Right hindlimb (tissue), 1 donor: ENCODE measurements around the gene UBE2H.

Experiments
- DNase-seq: peaks from one replicate; pipeline ENCODE4 v3.0.0-alpha.2; 2018

Gene UBE2H

DNA sequence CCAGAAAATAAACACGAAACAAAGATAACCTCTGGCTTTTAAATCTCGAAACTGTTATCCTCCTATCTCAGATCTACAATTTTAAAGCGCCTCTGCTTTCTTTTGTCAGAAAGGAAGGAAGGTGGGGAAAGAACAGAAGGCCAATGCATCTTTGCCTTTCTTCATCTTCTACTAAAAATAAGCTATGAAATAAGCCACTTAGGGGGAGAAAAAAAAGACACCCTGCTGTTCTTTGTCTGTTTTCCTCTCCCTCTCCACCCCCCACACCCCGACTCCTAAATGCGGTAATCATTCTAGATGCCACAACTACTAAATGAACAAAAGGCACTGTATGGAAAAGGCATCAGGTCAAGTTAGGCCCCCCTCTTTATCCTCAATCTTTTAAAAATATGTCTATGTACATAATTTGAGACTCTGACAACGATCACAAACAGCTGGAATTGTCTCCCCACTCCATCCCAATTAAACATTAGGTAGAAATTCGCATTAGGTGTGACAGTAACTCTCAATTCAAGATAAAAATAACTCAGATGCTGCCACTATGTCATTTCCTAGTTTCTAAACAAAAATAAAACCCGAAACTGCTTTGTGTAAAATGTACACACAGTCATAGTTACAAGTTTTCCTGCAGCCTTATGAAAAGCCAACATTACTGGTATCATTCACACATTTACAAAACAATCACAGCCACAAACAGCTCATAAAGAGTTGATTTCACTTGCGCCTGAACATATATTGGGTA lies 2.4 kb downstream of the UBE2H start:
- DNase-seq, result no peak

DNA sequence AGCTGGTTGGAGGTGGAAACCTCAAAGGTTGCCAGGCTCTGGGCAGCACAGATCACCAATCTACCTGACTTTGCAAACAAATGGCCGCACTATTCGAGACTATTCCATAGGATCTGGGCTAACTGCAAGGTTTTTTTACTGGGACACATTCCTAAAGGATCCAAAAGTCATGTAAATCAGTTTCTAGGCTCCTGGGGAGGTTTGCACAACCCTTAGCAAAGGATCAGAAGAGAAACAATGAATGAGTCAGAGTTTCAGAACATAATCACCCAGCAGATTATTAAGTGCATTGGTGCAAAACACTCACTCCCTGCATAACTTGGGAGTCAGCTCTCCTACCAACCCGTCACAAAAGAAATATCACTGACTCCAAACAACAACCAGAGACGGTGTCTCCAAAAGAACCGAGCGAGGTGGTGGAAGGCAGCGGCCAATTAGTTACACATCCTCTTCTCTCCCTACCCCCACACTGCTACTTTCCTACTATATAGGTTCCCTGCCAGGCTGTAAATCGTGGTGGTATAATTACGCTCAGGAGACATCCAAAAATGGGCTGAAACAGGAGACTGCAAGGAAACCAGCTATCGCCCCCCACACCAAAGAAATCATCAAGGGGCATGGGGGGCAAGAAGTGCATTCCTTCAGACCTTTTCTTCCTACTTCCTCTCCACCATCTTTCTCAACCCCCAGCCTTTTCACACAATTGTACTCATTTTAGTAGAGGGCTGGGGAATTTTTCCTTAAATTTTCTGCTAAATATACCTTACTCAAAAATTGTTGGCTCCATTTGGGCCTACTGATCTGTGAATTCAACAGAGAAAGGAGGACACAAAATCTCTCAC lies 3.2 kb downstream of the UBE2H start:
- DNase-seq, result no peak

DNA sequence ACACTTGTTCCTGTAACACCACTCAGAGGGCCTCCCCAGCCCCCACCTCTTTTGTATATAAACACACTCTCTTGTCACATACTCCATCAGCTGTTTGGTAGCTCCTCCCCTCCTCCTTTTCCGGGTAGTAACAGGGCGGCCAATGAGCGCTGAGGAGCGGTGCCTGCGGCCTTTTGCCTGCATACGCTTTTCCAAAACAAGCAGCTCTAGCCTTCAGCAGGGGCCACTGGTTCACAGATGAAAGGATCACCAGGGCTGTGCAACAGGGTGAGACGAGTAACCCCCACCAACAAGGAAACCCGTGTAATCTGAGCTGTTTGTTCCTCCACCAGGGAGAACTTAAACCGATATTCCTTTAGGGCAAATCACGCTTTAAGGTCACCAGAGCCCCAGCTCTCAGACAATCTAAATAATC lies 3.9 kb downstream of the UBE2H start:
- peak; percentile 94 for DNase-seq

DNA sequence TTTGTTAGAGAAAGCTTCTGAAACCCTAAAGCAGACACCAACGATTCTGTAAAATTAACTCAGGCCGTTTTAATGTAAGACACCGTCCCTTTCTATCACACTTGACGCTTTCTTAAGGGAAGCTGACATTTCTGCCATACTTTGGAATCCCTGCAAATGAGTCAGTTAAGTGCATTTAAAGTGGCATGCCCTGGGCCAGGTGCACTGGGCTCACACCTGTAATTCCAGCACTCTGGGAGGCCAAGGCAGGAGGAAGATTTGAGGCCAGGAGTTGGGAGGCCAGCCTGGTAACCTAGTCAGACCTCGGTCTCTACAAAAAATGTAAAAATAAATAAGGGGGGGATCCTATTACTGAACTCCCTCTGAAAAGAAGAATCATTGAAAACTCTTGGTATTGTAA lies 4.4 kb downstream of the UBE2H start:
- no peak for DNase-seq

DNA sequence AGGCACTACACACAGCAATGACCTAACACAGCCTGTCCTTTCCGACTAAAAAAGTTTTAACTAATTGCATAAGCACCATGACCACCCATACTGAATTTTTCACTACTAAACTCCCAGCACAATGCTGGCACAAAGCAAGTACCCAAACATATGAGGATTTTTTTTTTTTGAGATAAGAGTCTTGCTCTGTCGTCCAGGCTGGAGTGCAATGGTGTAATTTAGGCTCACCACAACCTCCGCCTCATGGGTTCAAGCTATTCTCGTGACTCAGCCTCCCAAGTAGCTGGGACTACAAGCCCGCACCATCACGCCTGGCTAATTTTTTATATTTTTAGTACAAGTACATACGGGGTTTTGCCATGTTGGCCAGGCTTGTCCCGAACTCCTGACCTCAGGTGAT lies 5.1 kb downstream of the UBE2H start:
- DNase-seq, result no peak

DNA sequence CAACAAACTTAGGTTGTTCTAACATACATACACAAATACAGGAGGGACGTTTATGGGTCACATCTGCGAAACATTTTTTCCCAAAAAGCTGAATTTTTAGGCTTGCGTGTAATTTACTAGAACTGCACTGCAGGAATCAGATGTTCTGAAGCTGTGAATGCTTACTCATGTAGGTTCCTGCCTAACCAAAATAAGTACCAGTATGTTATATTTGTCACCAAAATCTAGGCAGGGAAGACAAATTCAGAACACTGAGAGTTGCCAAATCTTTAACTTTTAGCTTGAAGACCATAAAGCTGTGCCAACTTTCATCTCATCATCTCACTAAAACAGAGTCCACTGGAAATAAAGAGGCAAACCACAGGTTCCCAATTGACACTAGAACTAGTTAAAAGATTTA lies 5.7 kb downstream of the UBE2H start:
- DNase-seq, result no peak

DNA sequence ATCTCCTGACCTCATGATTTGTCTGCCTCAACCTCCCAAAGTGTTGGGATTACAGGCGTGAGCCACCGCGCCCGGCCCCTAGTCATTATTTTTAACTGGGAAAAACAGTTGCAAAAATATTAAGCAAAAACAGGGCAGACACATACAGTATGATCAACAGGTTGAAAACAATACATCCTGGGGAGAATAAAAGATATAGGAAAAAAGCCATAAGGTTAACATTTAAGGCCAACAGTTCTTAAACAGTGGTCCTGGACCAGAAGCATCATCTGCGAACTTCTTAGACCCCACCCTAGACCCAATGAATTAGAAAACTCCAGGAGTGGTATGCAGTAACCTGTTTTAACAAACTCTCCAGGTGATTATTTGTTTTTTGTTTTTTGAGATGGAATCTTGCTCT lies 6.5 kb downstream of the UBE2H start:
- no peak for DNase-seq

DNA sequence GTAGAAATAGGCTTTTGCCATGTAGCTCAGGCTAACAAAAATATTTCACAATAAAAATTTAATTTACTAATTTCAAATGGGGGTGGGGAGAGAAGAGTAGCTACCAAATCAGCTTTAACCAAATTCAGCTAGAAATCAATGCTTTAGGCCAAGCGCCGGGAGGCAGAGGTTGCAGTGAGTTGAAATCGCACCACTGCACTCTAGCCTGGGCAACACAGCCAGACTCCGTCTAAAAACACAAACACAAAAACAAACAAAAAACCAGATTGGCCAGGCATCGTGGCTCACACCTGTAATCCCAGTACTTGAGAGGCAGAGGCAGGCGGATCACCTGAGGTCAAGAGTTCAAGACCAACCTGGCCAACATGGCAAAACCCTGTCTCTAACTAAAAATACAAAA lies 9.4 kb downstream of the UBE2H start:
- DNase-seq, result no peak

DNA sequence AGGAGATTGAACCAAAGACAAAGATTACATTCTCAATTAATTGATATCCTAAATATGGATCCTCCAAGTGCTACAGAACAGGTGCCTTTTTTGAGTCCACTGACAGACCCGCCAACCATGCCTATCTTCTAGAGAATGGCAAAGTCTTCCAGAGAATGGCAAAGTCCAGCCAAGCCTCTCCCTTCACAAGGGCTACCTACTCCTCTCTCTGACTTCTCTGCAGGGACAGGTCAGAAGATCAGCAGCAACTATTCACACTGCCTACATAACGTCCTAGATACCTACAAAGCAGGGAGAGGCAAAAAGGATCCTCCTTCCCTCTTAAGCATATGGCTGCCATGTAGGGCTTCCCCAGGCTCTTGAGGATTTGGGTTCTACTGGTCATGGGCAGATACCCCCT lies 12.4 kb downstream of the UBE2H start:
- DNase-seq, result no peak

DNA sequence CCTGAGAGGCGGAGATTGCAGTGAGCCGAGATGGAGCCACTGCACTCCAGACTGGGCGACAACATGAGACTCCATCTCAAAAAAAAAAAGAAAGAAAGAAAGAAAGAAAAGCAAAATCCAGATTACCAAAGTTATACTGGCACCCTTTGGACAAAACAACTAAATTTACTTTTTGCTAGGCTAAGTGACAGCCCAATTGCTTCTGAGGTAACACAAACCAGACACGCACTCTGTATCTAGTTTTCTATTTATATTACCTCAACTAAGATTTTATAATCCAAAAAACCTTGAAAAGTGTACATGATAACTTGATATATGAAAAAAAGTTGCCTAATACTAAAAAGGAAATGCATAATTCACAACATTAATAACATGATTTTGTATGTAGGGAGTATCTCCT lies 12.9 kb downstream of the UBE2H start:
- DNase-seq, result no peak

DNA sequence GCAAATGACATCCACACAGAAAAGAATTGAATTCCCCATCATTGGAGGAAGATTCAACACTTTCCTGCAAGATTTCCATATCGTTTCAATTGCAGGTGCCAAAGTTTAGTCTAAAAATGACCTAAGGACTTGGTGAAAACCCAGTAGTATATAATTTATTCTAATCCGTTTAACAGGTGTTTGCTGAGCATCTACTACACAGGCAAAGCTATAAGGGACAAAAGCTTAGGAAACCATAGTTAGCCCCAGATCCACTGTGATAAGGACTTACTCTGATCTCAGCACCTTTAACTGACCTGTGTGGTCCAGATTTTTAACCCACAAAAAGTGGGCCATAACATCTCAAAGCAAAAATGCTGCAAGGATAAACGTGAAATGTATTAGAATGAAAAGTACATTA lies 19.1 kb downstream of the UBE2H start:
- DNase-seq, result no peak

DNA sequence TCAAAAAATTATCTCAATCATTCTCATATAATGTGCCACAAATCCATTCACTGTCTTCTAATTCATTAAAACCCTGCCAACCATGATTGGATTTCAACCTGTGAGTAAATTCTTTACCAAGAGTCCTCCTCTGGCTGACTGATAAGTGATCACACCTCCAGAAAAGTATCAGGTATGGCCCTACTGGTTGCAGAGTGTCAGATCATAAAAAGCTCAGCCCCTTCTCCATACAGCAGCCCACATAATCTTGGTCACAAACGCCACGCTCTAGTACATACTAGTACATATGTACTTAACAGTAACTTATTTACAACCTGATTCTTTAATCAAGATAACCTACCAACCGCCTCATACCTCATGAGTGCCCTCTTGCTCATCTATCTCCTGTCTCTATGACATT lies 26.1 kb downstream of the UBE2H start:
- DNase-seq, result no peak

DNA sequence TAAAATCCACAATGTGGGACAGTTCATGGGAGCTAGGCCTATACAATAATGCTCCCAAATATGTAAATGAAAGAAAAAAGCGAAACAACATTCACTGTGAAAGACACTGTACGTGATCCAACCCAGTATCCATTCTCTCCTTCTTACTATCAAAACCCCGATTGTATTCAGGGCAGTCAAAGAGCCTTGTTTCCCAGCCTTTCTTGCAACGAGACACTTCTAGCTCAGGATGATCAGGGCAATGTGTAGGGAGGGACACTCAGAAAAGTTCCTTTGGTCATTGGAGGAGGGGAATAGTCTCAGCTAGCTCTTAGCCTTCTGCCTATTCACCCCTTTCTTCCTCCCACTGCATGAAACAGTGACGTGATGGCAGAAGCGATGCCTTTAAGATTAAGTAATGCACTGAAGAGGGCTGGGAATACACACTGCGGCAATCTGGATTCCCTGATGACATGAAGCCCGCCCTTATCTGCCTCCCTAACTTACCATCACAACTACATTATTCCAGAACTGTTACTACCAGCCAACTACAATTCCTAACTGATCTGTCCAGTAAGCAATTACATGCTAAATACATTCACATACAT lies 27.3 kb downstream of the UBE2H start:
- DNase-seq, result no peak

DNA sequence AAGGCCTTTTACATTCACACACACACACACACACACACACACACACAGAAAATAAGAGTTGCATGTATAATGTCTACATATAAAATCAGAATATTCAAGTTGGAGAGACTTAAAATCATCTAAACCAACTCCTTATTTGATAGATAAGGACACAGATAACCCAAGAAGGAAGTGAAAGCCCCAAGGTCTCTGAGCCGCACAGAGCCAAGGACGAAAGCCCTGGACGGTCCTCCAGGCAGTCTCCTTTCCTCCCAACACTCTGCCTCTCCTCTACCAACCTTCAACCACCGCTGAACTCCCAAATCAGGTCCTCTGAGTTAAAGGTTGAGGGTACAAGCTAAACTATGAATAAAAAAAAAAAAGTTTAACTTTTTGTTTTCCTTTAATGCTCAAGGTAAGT lies 28.2 kb downstream of the UBE2H start:
- no peak for DNase-seq

DNA sequence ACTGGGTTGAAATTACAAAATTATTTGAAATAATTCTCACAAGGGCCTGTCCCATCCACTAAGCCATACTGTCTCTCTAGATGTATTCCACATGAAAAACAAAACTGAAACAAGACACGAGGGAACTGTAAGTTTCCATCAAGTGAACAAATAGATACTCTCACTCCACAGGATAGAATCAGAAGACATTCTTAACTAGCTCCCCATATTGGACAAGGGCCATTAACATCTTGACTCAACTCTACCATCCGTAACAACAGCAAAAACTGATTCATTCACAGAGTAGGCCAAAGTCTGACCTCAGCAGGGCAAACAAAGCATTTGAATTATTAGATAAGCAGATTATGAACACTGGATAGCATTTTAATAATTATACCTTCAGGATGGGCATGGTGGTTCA lies 29.1 kb downstream of the UBE2H start:
- DNase-seq, result no peak

DNA sequence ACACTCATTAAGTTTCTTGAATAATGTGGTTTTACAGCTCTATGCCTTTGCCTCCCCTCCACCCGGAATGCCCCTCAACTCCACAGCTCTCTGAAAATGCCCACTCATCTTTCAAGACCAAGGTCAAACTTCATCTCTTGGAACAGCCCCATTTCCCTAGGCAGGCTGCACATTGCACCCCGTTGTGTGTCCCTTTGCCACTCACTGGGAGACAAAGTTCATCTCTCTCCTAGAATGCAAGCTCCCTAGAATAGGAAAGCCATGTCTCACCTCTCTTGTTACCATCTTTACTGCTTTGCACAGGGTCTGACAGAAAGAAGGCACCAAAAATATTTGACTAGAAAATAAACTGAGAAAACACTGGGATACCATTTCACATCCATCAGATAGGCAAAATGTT lies 33.3 kb downstream of the UBE2H start:
- DNase-seq, result no peak

DNA sequence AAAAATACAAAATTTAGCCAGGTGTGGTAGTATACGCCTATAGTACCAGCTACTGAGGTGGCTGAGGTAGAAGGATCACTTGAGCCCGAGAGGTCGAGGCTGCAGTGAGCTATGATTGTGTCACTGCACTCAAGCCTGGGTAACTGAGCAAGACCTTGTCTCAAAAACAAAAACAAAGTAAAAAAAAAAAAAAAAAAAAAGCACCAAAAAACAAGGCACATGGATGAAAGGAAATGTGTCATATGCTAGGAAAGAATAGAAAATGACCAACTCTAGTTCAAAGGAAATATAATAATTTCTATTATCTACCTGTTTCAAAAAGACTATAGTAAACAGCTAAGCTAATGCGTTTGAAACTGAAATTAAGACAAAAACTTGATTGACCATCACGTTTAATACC lies 33.8 kb downstream of the UBE2H start:
- no peak for DNase-seq

DNA sequence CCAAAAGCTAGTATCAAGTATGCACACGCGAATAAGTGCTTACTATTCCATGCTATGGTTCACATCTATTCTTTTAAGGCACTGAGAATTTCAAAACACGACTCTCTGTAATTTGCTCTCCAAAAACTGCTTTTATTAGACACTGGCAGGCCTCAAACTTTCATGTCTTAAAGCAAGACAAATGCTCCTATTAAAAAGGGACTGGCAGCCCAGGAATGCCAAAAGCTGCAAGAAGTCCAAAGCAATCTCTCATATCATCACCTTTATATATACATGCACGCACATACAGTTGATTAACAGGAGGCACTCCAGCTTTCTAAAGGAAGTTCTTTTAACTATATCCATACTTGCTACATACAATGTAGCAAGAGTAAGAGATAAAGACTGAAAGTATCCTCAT lies 34.8 kb downstream of the UBE2H start:
- no peak for DNase-seq

DNA sequence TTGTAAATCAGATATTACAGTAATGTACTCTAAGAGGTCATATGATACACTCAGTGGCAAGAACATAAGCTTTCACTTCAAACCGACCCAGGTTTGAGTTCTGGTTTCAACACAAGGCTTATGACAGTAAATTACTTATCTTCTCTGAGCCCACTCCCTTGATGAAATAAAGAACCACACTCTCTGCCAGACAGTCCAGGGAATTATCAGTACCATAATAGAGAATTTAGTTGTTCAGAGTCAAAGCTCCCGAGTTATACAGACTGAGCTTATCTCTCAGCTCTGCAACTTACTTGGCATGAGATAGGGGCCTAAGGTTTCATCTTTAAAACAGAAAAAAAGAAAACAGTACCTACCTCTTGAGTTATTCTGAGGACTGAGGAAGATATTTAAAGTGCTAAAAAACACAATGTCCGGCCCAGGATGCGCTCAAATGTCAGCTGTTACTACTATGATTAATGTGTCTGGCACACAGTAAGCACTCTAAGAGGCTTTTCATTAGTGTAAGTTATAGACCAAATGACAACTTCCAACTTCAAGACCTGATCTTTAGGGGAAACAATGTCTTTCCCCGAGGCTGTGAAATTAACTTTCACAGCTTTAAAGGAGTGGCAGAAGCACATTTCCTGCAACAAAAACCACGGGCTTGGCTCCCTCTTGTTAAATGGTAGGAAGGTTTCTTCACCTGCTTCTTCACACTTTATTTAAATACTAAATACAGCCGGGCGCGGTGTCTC lies 38.1 kb downstream of the UBE2H start:
- no peak for DNase-seq

DNA sequence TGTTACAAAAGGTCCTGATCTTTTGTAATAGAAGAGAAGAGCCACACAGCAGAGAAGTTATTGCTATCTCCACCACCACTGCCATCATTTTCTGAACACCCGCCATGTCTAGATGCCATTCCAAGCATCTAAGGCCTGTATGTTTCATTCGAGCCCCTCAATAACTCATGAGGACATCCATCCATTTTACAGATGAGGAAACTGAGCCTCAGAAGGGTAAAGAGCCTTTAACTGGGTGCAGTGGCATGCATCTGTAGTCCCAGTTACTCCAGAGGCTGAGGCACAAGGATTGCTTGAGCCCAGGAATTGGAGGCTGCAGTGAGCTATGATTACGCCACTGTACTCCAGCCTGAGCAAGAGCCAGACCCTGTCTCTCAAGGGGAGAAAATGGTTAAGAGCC lies 39.3 kb downstream of the UBE2H start:
- no peak for DNase-seq

DNA sequence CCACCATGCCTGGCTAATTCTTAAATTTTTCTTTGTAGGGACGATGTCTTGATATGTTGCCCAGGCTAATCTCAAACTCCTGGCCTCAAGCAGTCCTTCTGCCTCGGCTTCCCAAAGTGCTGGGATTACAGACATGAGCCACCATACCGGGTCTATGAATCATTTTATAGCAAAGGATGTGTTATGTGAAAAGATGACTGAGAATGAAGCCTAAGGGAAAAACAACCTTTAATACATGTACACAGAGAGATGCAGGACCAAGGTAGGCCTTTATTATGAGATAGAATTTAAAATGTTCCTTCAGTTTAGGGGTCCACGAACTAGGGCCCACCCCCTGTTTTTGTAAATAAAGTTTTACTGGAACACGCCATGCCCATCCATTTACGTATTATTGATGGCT lies 41.0 kb downstream of the UBE2H start:
- no peak for DNase-seq

DNA sequence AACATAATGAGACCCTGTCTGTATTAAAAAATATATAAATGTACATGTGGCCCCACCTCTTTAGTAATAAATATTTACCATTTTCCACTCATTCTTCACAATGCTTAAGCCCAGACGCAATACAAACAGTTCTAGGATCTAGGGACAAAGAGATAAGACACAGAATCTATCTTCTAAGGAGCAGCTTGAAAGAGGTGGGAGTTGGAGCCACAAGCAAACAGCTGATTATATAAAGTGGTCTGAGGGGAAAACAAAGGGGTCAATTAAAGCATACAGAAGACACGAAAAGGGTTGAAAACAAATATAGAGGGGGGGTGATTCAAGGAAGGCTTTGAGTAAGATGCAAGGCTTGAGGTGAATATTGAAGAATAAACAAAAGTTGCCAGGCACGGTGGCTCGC lies 43.1 kb downstream of the UBE2H start:
- DNase-seq, result no peak

DNA sequence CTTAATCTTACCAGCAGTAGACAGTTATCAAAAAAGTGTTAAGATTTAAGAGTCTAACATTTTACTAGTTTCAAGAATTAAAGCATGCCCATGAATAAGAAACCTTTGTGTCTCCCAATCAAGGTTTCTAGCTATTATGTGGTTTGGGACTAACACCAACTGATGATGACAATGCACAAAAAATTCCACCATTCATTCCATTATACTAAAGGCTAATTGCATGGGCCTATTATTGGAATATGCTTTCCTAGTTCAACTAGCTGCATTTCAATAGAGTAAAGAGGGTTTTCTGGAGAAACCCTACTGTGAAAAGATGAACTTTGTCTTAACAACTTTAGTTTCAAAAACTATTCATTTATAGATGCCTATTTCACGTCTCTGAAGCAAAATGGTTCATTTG lies 44.6 kb downstream of the UBE2H start:
- no peak for DNase-seq
